Lower lobe of right lung (tissue), 2 donors: Measurements from ENCODE around the gene ADO. TPM values are rescaled to one million over a fixed set of nuclear protein-coding genes. Genes with fewer than 3 reads are reported as not detected.

Source experiments
- ATAC-seq, 2 donors: fragments of 200-7000 bp; cut with Tn5 transposase; one replicate each; pipeline ENCODE4 v1.9.1; 2020 to 2022; ENCODE audit warnings: mild to moderate bottlenecking in 2 of 2, moderate library complexity in 2 of 2
- DNase-seq: peaks from one replicate; pipeline ENCODE4 v3.0.0-alpha.2; 2020
- H3K27ac ChIP-seq: fragments of 200-600 bp; one replicate; pipeline ENCODE4 v1.8.0; 2022
- H3K27me3 ChIP-seq: fragments of 200-600 bp; one replicate; pipeline ENCODE4 v1.8.0; 2022; ENCODE audit warnings: low read depth
- H3K36me3 ChIP-seq: fragments of 200-600 bp; one replicate; pipeline ENCODE4 v1.8.0; 2022; ENCODE audit warnings: mild to moderate bottlenecking
- H3K4me1 ChIP-seq: fragments of 200-600 bp; one replicate; pipeline ENCODE4 v1.8.0; 2022
- H3K4me3 ChIP-seq: fragments of 200-600 bp; one replicate; pipeline ENCODE4 v1.8.0; 2022; ENCODE audit warnings: mild to moderate bottlenecking
- H3K9me3 ChIP-seq: fragments of 200-600 bp; one replicate; pipeline ENCODE4 v1.8.0; 2022
- intact Hi-C: fragments of 100-400 bp; cut with DNase I; formaldehyde crosslinking; loops from one replicate; pipeline ENCODE4 v1.11.0; 2022
- total RNA-seq: library from RNA; stranded (reverse); fragmentation: NEBNext Ultra II Directional; extraction: Animal tissue kit (Norgen Biotek cat#: 25700); gene quantifications from one replicate; pipeline ENCODE4 v1.2.1, GENCODE V29; 2021
- TF ChIP-seq, protein P1 (sequence below): fragments of 200-600 bp; IDR thresholded peaks from one replicate; pipeline ENCODE4 v1.8.0; 2022; ENCODE audit warnings: antibody characterized with exemption, mild to moderate bottlenecking
- donor health status: DM: no; HTN: yes; CAD: no; lungs with severe emphysema.

ADO gene
- total RNA-seq, 1 donor from 2014 or later, result 16.3 TPM

DNA sequence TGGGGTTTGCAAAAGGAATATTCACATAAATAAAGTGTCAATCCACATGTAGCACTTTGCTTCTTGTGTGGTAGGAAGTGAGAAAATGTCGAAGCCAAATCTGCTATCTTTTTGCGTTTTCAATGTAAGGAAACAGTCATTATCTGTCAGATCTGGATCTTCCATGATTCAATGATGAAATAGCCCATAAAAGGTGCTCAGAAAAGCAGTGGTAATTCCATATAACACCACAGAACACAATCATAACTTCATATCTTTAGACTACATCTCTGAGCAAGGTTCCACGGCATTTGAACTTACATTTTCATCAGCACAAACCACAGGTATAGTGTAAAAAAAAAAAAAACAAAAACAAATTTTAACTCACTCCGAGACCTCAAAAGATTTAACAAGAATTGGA lies 51.5 kb downstream of the ADO start:
- no peak for ATAC-seq
- Histone ChIP-seq H3K4me1 (no peaks in the 10 kb centered on the region), H3K9me3 (no peaks in the 10 kb centered on the region), H3K4me3 (no peak overlapping the region), H3K27ac (no peak overlapping the region), H3K36me3 (no peaks in the 10 kb centered on the region), H3K27me3 (no peaks in the 10 kb centered on the region)
- no peak for DNase-seq
- TF ChIP-seq, protein P1, sequence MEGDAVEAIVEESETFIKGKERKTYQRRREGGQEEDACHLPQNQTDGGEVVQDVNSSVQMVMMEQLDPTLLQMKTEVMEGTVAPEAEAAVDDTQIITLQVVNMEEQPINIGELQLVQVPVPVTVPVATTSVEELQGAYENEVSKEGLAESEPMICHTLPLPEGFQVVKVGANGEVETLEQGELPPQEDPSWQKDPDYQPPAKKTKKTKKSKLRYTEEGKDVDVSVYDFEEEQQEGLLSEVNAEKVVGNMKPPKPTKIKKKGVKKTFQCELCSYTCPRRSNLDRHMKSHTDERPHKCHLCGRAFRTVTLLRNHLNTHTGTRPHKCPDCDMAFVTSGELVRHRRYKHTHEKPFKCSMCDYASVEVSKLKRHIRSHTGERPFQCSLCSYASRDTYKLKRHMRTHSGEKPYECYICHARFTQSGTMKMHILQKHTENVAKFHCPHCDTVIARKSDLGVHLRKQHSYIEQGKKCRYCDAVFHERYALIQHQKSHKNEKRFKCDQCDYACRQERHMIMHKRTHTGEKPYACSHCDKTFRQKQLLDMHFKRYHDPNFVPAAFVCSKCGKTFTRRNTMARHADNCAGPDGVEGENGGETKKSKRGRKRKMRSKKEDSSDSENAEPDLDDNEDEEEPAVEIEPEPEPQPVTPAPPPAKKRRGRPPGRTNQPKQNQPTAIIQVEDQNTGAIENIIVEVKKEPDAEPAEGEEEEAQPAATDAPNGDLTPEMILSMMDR, result no peak
- intact Hi-C loops, result no loop called here

Other genes with a start within 250 kb of the ADO start
- 45.6 TPM for gene EGR2, start 11.6 kb downstream of the ADO start, total RNA-seq